Retinal pigment epithelial cell (primary cell): ENCODE data around the gene ACVR1.
"Not testable (repeated sequence)": the region's sequence is repeated elsewhere in the genome, so short reads cannot be mapped to it uniquely, and the experiment has no call there.

Experiments
- DNase-seq: peaks from one replicate; pipeline ENCODE4 v3.0.0-alpha.2; 2010; ENCODE audit warnings: low read depth
- H3K4me3 ChIP-seq: 2 replicates; pipeline ENCODE4 v1.5.1; 2011; ENCODE audit warnings: mild to moderate bottlenecking, low read length, control low read depth, moderate library complexity
- TF ChIP-seq, protein P1 (sequence below): conservative IDR thresholded peaks from 2 replicates; pipeline ENCODE4 v1.5.1; 2011; ENCODE audit warnings: low read depth, low read length, control low read depth, inconsistent platforms

ACVR1 gene

GRCh38 chr2:157831573-157832315 lies 44.4 kb downstream of the ACVR1 start:
- no peak overlapping the region for H3K4me3 ChIP-seq
- TF ChIP-seq, protein P1, sequence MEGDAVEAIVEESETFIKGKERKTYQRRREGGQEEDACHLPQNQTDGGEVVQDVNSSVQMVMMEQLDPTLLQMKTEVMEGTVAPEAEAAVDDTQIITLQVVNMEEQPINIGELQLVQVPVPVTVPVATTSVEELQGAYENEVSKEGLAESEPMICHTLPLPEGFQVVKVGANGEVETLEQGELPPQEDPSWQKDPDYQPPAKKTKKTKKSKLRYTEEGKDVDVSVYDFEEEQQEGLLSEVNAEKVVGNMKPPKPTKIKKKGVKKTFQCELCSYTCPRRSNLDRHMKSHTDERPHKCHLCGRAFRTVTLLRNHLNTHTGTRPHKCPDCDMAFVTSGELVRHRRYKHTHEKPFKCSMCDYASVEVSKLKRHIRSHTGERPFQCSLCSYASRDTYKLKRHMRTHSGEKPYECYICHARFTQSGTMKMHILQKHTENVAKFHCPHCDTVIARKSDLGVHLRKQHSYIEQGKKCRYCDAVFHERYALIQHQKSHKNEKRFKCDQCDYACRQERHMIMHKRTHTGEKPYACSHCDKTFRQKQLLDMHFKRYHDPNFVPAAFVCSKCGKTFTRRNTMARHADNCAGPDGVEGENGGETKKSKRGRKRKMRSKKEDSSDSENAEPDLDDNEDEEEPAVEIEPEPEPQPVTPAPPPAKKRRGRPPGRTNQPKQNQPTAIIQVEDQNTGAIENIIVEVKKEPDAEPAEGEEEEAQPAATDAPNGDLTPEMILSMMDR = no peak
- DNase-seq = no peak

- peak; percentile 98 for DNase-seq
- H3K4me3 ChIP-seq = no peak overlapping the region
- TF ChIP-seq, protein P1 = no peak
These were observed 45.2 kb downstream of the ACVR1 start for GRCh38 chr2:157830696-157831570.

- no peak overlapping the region for H3K4me3 ChIP-seq
- no peak for DNase-seq
- TF ChIP-seq, protein P1 = no peak
These were observed 45.9 kb downstream of the ACVR1 start for GRCh38 chr2:157830266-157830665.

DNA sequence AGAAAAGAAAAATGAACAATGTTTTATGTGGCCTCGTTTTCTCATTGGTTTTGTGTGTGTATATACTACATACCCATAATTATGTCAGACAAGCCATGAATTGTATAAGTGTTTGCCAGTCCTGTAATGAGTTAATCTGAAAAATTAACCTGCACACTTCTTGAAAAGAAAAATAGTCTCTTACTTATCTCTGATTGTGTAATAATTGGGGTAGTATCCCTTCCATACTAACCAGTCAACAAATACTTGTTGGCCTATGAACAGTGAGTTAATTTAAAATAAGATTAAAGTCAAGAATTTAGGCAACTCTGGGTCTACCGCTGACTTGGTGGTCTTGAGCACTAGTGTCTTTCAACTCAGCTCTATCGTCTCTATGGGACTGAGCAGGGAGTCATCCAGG lies 48.8 kb downstream of the ACVR1 start:
- TF ChIP-seq, protein P1 = no peak
- no peak overlapping the region for H3K4me3 ChIP-seq

DNA sequence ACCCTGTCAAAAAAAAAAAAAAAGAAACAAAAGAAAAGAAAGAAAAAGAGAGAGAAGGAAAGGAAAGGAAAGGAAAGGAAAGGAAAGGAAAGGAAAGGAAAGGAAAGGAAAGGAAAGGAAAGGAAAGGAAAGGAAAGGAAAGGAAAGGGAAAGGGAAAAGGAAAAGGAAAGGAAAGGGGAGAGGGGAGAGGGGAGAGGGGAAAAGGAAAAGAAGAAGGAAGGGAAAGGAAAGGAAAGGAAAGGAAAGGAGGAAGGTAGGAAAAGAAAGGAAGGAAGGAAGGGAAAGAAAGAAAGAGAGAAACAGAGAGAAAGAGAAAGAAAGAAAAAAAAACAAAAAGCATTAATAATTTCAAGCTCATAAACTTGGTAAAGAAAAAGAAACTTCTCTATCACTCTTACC lies 49.5 kb downstream of the ACVR1 start:
- not testable (repeated sequence) for DNase-seq

More for the DNA sequence above, 48.8 kb downstream of the ACVR1 start:
- DNase-seq = no peak

DNA sequence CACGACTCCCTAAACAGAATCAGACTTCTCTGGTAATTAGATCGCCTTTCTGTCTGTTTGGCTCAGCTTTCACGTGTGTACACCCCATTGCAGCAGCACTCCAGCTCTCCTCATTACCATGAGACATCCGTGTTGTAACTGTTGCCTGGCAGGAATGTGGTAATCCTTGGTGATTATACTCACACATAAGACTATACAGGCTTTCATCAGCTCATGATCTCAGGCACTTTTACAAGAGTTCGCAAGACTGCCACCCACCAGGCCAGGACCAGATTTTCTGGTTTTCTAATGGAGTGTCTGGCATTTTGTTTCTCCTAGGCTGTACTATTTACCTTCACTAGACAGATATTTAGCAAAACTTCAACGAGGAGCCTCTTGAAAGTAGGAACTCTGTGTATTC lies 50.2 kb downstream of the ACVR1 start:
- TF ChIP-seq, protein P1 = no peak
- peak; percentile 100 for DNase-seq
- no peak overlapping the region for H3K4me3 ChIP-seq

More for the DNA sequence above, 49.5 kb downstream of the ACVR1 start:
- not testable (repeated sequence) for H3K4me3 ChIP-seq

GRCh38 chr2:157822993-157823392 lies 53.1 kb downstream of the ACVR1 start:
- TF ChIP-seq, protein P1 = no peak
- H3K4me3 ChIP-seq = no peak overlapping the region
- DNase-seq = peak; percentile 64
